ACC112 (cell line): ENCODE results near the gene BRINP2.

Source experiments
- H2AFZ ChIP-seq: fragments of 200-600 bp; sonication (generic); one replicate; pipeline ENCODE4 v1.6.0; 2017; ENCODE audit warnings: antibody characterized with exemption, low read length; ENCODE audit not compliant: unreplicated experiment
- H3K27ac ChIP-seq: fragments of 200-600 bp; sonication (generic); 2 replicates; pipeline ENCODE4 v1.5.1; 2014; ENCODE audit warnings: low read depth, mild to moderate bottlenecking, antibody characterized with exemption, low read length, moderate library complexity
- H3K27me3 ChIP-seq: fragments of 200-600 bp; sonication (generic); 2 replicates; pipeline ENCODE4 v1.6.1; 2014; ENCODE audit warnings: mild to moderate bottlenecking, antibody characterized with exemption, low read length, moderate library complexity, mixed read lengths; ENCODE audit not compliant: insufficient read depth
- H3K36me3 ChIP-seq: fragments of 200-600 bp; sonication (generic); 2 replicates; pipeline ENCODE4 v1.6.1; 2016; ENCODE audit warnings: mild to moderate bottlenecking, antibody characterized with exemption, low read length, moderate library complexity, mixed read lengths; ENCODE audit not compliant: insufficient read depth
- H3K4me1 ChIP-seq: fragments of 200-600 bp; sonication (generic); one replicate; pipeline ENCODE4 v1.6.1; 2016; ENCODE audit warnings: low read length, mixed read lengths; ENCODE audit not compliant: insufficient read depth, unreplicated experiment, control insufficient read depth
- H3K4me3 ChIP-seq: fragments of 200-600 bp; sonication (generic); 2 replicates; pipeline ENCODE4 v1.5.1; 2014; ENCODE audit warnings: mild to moderate bottlenecking, low read depth, low read length
- H3K79me2 ChIP-seq: fragments of 200-600 bp; sonication (generic); one replicate; pipeline ENCODE4 v1.6.0; 2016; ENCODE audit warnings: low read length; ENCODE audit not compliant: control insufficient read depth, unreplicated experiment, insufficient read depth

The BRINP2 gene

GRCh38 chr1:177135250-177135649 is 35.5 kb upstream of the BRINP2 start:
- H3K36me3 ChIP-seq = no peaks in the 10 kb centered on the region
- no peaks in the 10 kb centered on the region for H3K27me3 ChIP-seq
- no peaks in the 10 kb centered on the region for H3K4me1 ChIP-seq
- no peaks in the 10 kb centered on the region for H3K79me2 ChIP-seq
- no peak overlapping the region for H2AFZ ChIP-seq
- H3K27ac ChIP-seq = no peak overlapping the region
- no peak overlapping the region for H3K4me3 ChIP-seq

- Histone ChIP-seq H2AFZ (no peak overlapping the region), H3K4me3 (no peak overlapping the region), H3K27me3 (no peaks in the 10 kb centered on the region), H3K36me3 (no peaks in the 10 kb centered on the region), H3K27ac (no peak overlapping the region), H3K4me1 (no peaks in the 10 kb centered on the region), H3K79me2 (no peaks in the 10 kb centered on the region)
Observed at GRCh38 chr1:177137814-177138213, 32.9 kb upstream of the BRINP2 start.

- H3K4me1 ChIP-seq = no peaks in the 10 kb centered on the region
- H2AFZ ChIP-seq = no peak overlapping the region
- H3K4me3 ChIP-seq = no peak overlapping the region
- no peaks in the 10 kb centered on the region for H3K27me3 ChIP-seq
- H3K27ac ChIP-seq = no peak overlapping the region
- no peaks in the 10 kb centered on the region for H3K36me3 ChIP-seq
- H3K79me2 ChIP-seq = no peaks in the 10 kb centered on the region
Observed at GRCh38 chr1:177138347-177138746, 32.4 kb upstream of the BRINP2 start.

- H2AFZ ChIP-seq = no peak overlapping the region
- no peaks in the 10 kb centered on the region for H3K4me1 ChIP-seq
Observed at GRCh38 chr1:177142010-177142409, 28.7 kb upstream of the BRINP2 start.

GRCh38 chr1:177142791-177143271 is 27.9 kb upstream of the BRINP2 start:
- Histone ChIP-seq H3K36me3 (no peaks in the 10 kb centered on the region), H3K4me1 (no peaks in the 10 kb centered on the region), H2AFZ (no peak overlapping the region), H3K27me3 (no peaks in the 10 kb centered on the region), H3K79me2 (no peaks in the 10 kb centered on the region), H3K27ac (no peak overlapping the region), H3K4me3 (no peak overlapping the region)

More at GRCh38 chr1:177142010-177142409, 28.7 kb upstream of the BRINP2 start:
- H3K27ac ChIP-seq = no peak overlapping the region
- H3K79me2 ChIP-seq = no peaks in the 10 kb centered on the region
- H3K27me3 ChIP-seq = no peaks in the 10 kb centered on the region
- H3K4me3 ChIP-seq = no peak overlapping the region
- H3K36me3 ChIP-seq = no peaks in the 10 kb centered on the region

GRCh38 chr1:177145106-177146070 is 25.4 kb upstream of the BRINP2 start:
- Histone ChIP-seq H3K79me2 (no peaks in the 10 kb centered on the region), H2AFZ (no peak overlapping the region), H3K4me3 (no peak overlapping the region), H3K36me3 (no peaks in the 10 kb centered on the region), H3K27ac (no peak overlapping the region), H3K27me3 (no peaks in the 10 kb centered on the region), H3K4me1 (no peaks in the 10 kb centered on the region)

GRCh38 chr1:177146499-177146898 is 24.3 kb upstream of the BRINP2 start:
- Histone ChIP-seq H3K4me3 (no peak overlapping the region), H3K27me3 (no peaks in the 10 kb centered on the region), H3K27ac (no peak overlapping the region), H2AFZ (no peak overlapping the region), H3K4me1 (no peaks in the 10 kb centered on the region), H3K36me3 (no peaks in the 10 kb centered on the region), H3K79me2 (no peaks in the 10 kb centered on the region)

GRCh38 chr1:177162243-177162642 is 8.5 kb upstream of the BRINP2 start:
- Histone ChIP-seq H3K36me3 (no peaks in the 10 kb centered on the region), H3K4me3 (no peak overlapping the region), H3K27me3 (peaks cover 63% of the 10 kb centered on the region), H3K79me2 (no peaks in the 10 kb centered on the region), H3K4me1 (no peaks in the 10 kb centered on the region), H2AFZ (no peak overlapping the region), H3K27ac (no peak overlapping the region)

GRCh38 chr1:177163844-177164379 is 6.8 kb upstream of the BRINP2 start:
- Histone ChIP-seq H2AFZ (no peak overlapping the region), H3K27me3 (peaks cover 78% of the 10 kb centered on the region)

GRCh38 chr1:177164380-177165068 is 6.2 kb upstream of the BRINP2 start, which contains the start of gene ASTN1:
Gene ASTN1, minus strand, starts transcription at chr1:177164712. Its CDS starts 36 bp downstream, at chr1:177164676.
- no peaks in the 10 kb centered on the region for H3K4me1 ChIP-seq
- H3K27me3 ChIP-seq = peaks cover 84% of the 10 kb centered on the region
- H3K36me3 ChIP-seq = no peaks in the 10 kb centered on the region
- H3K27ac ChIP-seq = no peak within 1 kb of the TSS
- no peaks in the 10 kb centered on the region for H3K79me2 ChIP-seq
- no peak within 1 kb of the TSS for H2AFZ ChIP-seq
- H3K4me3 ChIP-seq = no peak within 1 kb of the TSS

More at GRCh38 chr1:177163844-177164379, 6.8 kb upstream of the BRINP2 start:
- H3K27ac ChIP-seq = no peak overlapping the region
- H3K36me3 ChIP-seq = no peaks in the 10 kb centered on the region
- no peaks in the 10 kb centered on the region for H3K79me2 ChIP-seq
- no peak overlapping the region for H3K4me3 ChIP-seq
- H3K4me1 ChIP-seq = no peaks in the 10 kb centered on the region
